Panc1 (cell line): Measurements from ENCODE around the gene SIL1.

Source experiments
- CTCF ChIP-seq: fragments of 450-650 bp; IDR thresholded peaks from 2 replicates; pipeline ENCODE4 v1.5.1; 2017; ENCODE audit warnings: mild to moderate bottlenecking
- POLR2AphosphoS5 ChIP-seq: IDR thresholded peaks from 2 replicates; pipeline ENCODE4 v1.6.1; 2012; ENCODE audit warnings: mild to moderate bottlenecking, low read depth, low read length, moderate library complexity
- REST ChIP-seq, 2 experiments: IDR thresholded peaks; 2 replicates each; pipeline ENCODE4 v1.6.1; 2011 to 2012; ENCODE audit warnings: low read depth in 2 of 2, control low read depth in 1 of 2, low read length in 1 of 2, mild to moderate bottlenecking in 1 of 2, moderate library complexity in 1 of 2; ENCODE audit not compliant: insufficient read depth in 1 of 2
- SIN3A ChIP-seq: IDR thresholded peaks from 2 replicates; pipeline ENCODE4 v1.6.1; 2012; ENCODE audit warnings: low read depth, mild to moderate bottlenecking, low read length, moderate library complexity, borderline replicate concordance; ENCODE audit not compliant: insufficient read depth

DNA sequence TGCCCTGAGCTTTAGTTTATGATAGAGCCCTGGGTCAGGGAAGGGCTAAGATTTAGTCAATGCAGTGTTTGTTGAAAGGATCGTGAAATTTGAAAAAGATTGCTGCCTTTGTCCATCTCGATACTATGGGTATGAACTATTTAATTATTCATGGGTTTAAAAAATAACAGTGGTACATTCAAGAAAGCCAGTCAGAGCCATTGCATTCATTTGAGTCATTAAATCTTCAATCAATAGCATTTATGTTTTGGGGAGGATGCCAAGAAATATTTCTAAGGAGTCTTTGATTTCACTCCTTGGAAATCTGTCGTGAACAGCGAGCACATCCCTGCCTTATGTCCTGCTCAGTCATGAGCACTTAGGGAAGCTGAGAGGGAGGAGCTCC is 268.6 kb downstream of the SIL1 start:
- no peak for TF ChIP-seq CTCF
- TF ChIP-seq SIN3A = no peak
- no peak for TF ChIP-seq POLR2AphosphoS5
- no peak for TF ChIP-seq REST (IDR thresholded peaks at IDR 0.05; ENCODE audit: insufficient read depth in 1 of 2, low read depth in 2 of 2, low read length in 1 of 2)
